HL-60 (cell line): ENCODE results near the gene SRPK2.

Experiments used
- DNase-seq, 2 experiments: peaks; one replicate each; pipeline ENCODE4 v3.0.0-alpha.2; 2010 to 2020; ENCODE audit warnings: low read depth in 1 of 2, low spot score in 1 of 2
- H3K27ac ChIP-seq: fragments of 250-450 bp; sonication (Bioruptor Pico); replicated peaks from 2 replicates; pipeline ENCODE4 v1.5.1; 2020; ENCODE audit warnings: mild to moderate bottlenecking, moderate library complexity
- H3K27me3 ChIP-seq: fragments of 250-450 bp; sonication (Bioruptor Pico); 2 replicates; pipeline ENCODE4 v1.5.1; 2021; ENCODE audit warnings: mild to moderate bottlenecking, moderate library complexity; ENCODE audit not compliant: insufficient read depth, poor library complexity, severe bottlenecking
- H3K4me3 ChIP-seq: replicated peaks from 2 replicates; pipeline ENCODE4 v1.5.1; 2011; ENCODE audit warnings: mild to moderate bottlenecking, control low read depth, low read length; ENCODE audit not compliant: insufficient read depth
- CTCF ChIP-seq: IDR thresholded peaks from one replicate; pipeline ENCODE4 v1.5.1; 2011; ENCODE audit warnings: low read length, control low read depth, inconsistent platforms; ENCODE audit not compliant: insufficient read depth
- GABPA ChIP-seq: IDR thresholded peaks from 2 replicates; pipeline ENCODE4 v1.6.1; 2012; ENCODE audit warnings: low read depth
- POLR2AphosphoS5 ChIP-seq: IDR thresholded peaks from 2 replicates; pipeline ENCODE4 v1.6.1; 2012; ENCODE audit warnings: low read depth
- REST ChIP-seq: IDR thresholded peaks from 2 replicates; pipeline ENCODE4 v1.6.1; 2012; ENCODE audit warnings: low read depth; ENCODE audit not compliant: insufficient replicate concordance
- SPI1 ChIP-seq: IDR thresholded peaks from 2 replicates; pipeline ENCODE4 v1.6.1; 2012; ENCODE audit warnings: low read depth, mild to moderate bottlenecking, borderline replicate concordance

The SRPK2 gene

GRCh38 chr7:105345003-105345402 lies 43.7 kb downstream of the SRPK2 start:
- no peak overlapping the region for H3K27ac ChIP-seq
- no peak overlapping the region for H3K4me3 ChIP-seq
- TF ChIP-seq REST (no peak), GABPA (no peak), CTCF (no peak), POLR2AphosphoS5 (no peak), SPI1 (no peak)
- H3K27me3 ChIP-seq: no peaks in the 10 kb centered on the region
- no peak for DNase-seq

- Histone ChIP-seq H3K4me3 (no peak overlapping the region), H3K27ac (no peak overlapping the region), H3K27me3 (no peaks in the 10 kb centered on the region)
- no peak for TF ChIP-seq GABPA
- TF ChIP-seq SPI1: no peak
- no peak for TF ChIP-seq CTCF
- no peak for TF ChIP-seq POLR2AphosphoS5
- TF ChIP-seq REST: no peak
- DNase-seq: no peak
Measured at GRCh38 chr7:105339404-105340323, 49.1 kb downstream of the SRPK2 start.

GRCh38 chr7:105337529-105337928 lies 51.2 kb downstream of the SRPK2 start:
- Histone ChIP-seq H3K4me3 (no peak overlapping the region), H3K27me3 (no peaks in the 10 kb centered on the region)
- no peak for DNase-seq

More at GRCh38 chr7:105337529-105337928, 51.2 kb downstream of the SRPK2 start:
- H3K27ac ChIP-seq: no peak overlapping the region
- TF ChIP-seq CTCF: no peak
- no peak for TF ChIP-seq REST
- no peak for TF ChIP-seq POLR2AphosphoS5
- no peak for TF ChIP-seq GABPA
- TF ChIP-seq SPI1: no peak
